ENCODE data around the gene BTBD10.

- no peak for TF ChIP-seq MAX (IDR thresholded peaks at IDR 0.05)
- no peak for TF ChIP-seq TAF1 (IDR thresholded peaks at IDR 0.05; ENCODE audit: low read depth)
- no peak for TF ChIP-seq EGR1 (IDR thresholded peaks at IDR 0.05)
- no peak for TF ChIP-seq NFIC (IDR thresholded peaks at IDR 0.05)
Measured at GRCh38 chr11:13494051-13494450, 31.0 kb upstream of the BTBD10 start.
